HEK293 (cell line): Measurements from ENCODE around the gene LHFPL2.

Source experiments
- ATF2 ChIP-seq: fragments of 450-650 bp; formaldehyde crosslinking; IDR thresholded peaks from 2 replicates; pipeline ENCODE4 v1.5.1; 2016; ENCODE audit warnings: missing biosample characterization, missing genetic modification characterization, low read depth
- CTCF ChIP-seq: fragments of 450-650 bp; formaldehyde crosslinking; IDR thresholded peaks from 2 replicates; pipeline ENCODE4 v1.5.1; 2016; ENCODE audit warnings: missing biosample characterization, missing genetic modification characterization
- KLF9 ChIP-seq: fragments of 450-650 bp; formaldehyde crosslinking; IDR thresholded peaks from 2 replicates; pipeline ENCODE4 v1.5.1; 2016; ENCODE audit warnings: missing biosample characterization, missing genetic modification characterization, low read depth
- ZBTB1 ChIP-seq: fragments of 450-650 bp; formaldehyde crosslinking; IDR thresholded peaks from 2 replicates; pipeline ENCODE4 v1.5.1; 2016; ENCODE audit warnings: missing biosample characterization, missing genetic modification characterization
- ZBTB21 ChIP-seq: fragments of 450-650 bp; formaldehyde crosslinking; IDR thresholded peaks from 2 replicates; pipeline ENCODE4 v1.5.1; 2017; ENCODE audit warnings: missing biosample characterization, missing genetic modification characterization
- ZBTB7A ChIP-seq: fragments of 450-650 bp; formaldehyde crosslinking; IDR thresholded peaks from 2 replicates; pipeline ENCODE4 v1.5.1; 2016; ENCODE audit warnings: low read depth, missing biosample characterization, missing genetic modification characterization
- ZNF114 ChIP-seq: fragments of 450-650 bp; formaldehyde crosslinking; IDR thresholded peaks from 2 replicates; pipeline ENCODE4 v1.5.0; 2017; ENCODE audit warnings: missing biosample characterization, missing genetic modification characterization
- ZNF175 ChIP-seq: fragments of 450-650 bp; formaldehyde crosslinking; IDR thresholded peaks from 2 replicates; pipeline ENCODE4 v1.5.1; 2016; ENCODE audit warnings: missing biosample characterization, missing genetic modification characterization
- ZNF24 ChIP-seq: fragments of 450-650 bp; formaldehyde crosslinking; IDR thresholded peaks from 2 replicates; pipeline ENCODE4 v1.5.1; 2016; ENCODE audit warnings: missing biosample characterization, missing genetic modification characterization
- ZNF302 ChIP-seq: fragments of 450-650 bp; formaldehyde crosslinking; IDR thresholded peaks from 2 replicates; pipeline ENCODE4 v1.5.1; 2016; ENCODE audit warnings: missing biosample characterization, missing genetic modification characterization, low read depth
- ZNF501 ChIP-seq: fragments of 450-650 bp; formaldehyde crosslinking; IDR thresholded peaks from 2 replicates; pipeline ENCODE4 v1.5.1; 2016; ENCODE audit warnings: missing biosample characterization, missing genetic modification characterization
- ZNF510 ChIP-seq: fragments of 450-650 bp; formaldehyde crosslinking; IDR thresholded peaks from 2 replicates; pipeline ENCODE4 v1.5.1; 2018; ENCODE audit warnings: mild to moderate bottlenecking, missing genetic modification characterization, missing biosample characterization; ENCODE audit not compliant: insufficient replicate concordance
- ZNF513 ChIP-seq: fragments of 450-650 bp; IDR thresholded peaks from 2 replicates; pipeline ENCODE4 v1.5.1; 2018; ENCODE audit warnings: missing biosample characterization, missing genetic modification characterization
- ZSCAN30 ChIP-seq: fragments of 450-650 bp; IDR thresholded peaks from 2 replicates; pipeline ENCODE4 v1.5.1; 2018; ENCODE audit warnings: missing biosample characterization, mild to moderate bottlenecking, missing genetic modification characterization, moderate library complexity

GRCh38 chr5:78691084-78691960, 42.8 kb upstream of the LHFPL2 start:
- TF ChIP-seq ZBTB21 (tag by site-specific recombination), result no peak
- no peak for TF ChIP-seq CTCF
- no peak for TF ChIP-seq ZBTB1 (tag by site-specific recombination)
- no peak for TF ChIP-seq ZBTB7A (tag by site-specific recombination)
- no peak for TF ChIP-seq KLF9 (tag by site-specific recombination)
- TF ChIP-seq ZNF513 (tag by site-specific recombination), result no peak
- TF ChIP-seq ATF2, result no peak
- no peak for TF ChIP-seq ZNF175
- no peak for TF ChIP-seq ZNF302 (tag by site-specific recombination)
- no peak for TF ChIP-seq ZNF501
- TF ChIP-seq ZSCAN30, result no peak
- TF ChIP-seq ZNF114, result no peak
- no peak for TF ChIP-seq ZNF510 (tag by site-specific recombination)
- no peak for TF ChIP-seq ZNF24 (tag by site-specific recombination)
